Stimulated activated effector memory CD8-positive, alpha-beta T cell treated with anti-CD3 and anti-CD28 coated beads, Interleukin-12 subunit alpha, Interleukin-12 subunit beta, amount 100 ng/mL, for 72 hours (primary cell): Measurements from ENCODE around the gene MAGEA4.

Experiments used
- ATAC-seq: fragments of 150-1000 bp; cut with Tn5 transposase; 2 replicates; pipeline ENCODE4 v1.10.0; 2021
- DNase-seq, 2 donors: peaks; one replicate each; pipeline ENCODE4 v3.0.0; 2021 to 2022; ENCODE audit warnings: low spot score in 2 of 2
- H3K27ac Mint-ChIP-seq: one replicate; pipeline ENCODE4 v1.8.0; 2022; ENCODE audit warnings: mild to moderate bottlenecking, mixed read lengths
- H3K36me3 Mint-ChIP-seq: one replicate; pipeline ENCODE4 v1.8.0; 2022; ENCODE audit warnings: mild to moderate bottlenecking, mixed read lengths
- H3K4me1 Mint-ChIP-seq: one replicate; pipeline ENCODE4 v1.8.0; 2022; ENCODE audit warnings: mixed read lengths
- H3K4me3 Mint-ChIP-seq: one replicate; pipeline ENCODE4 v1.8.0; 2022; ENCODE audit warnings: mild to moderate bottlenecking, mixed read lengths
- H3K9me3 Mint-ChIP-seq: one replicate; pipeline ENCODE4 v1.8.0; 2022; ENCODE audit warnings: mixed read lengths

The MAGEA4 gene

GRCh38 chrX:151973060-151973661 is 60.5 kb downstream of the MAGEA4 start:
- DNase-seq (no peak), ATAC-seq (no peak)
- no peaks in the 10 kb centered on the region for H3K4me1 Mint-ChIP-seq
- no peaks in the 10 kb centered on the region for H3K36me3 Mint-ChIP-seq
- H3K9me3 Mint-ChIP-seq: no peaks in the 10 kb centered on the region
- no peak overlapping the region for H3K27ac Mint-ChIP-seq
- no peak overlapping the region for H3K4me3 Mint-ChIP-seq

GRCh38 chrX:151973851-151974335 is 61.2 kb downstream of the MAGEA4 start:
- no peak overlapping the region for H3K4me3 Mint-ChIP-seq
- DNase-seq (no peak), ATAC-seq (no peak)
- no peaks in the 10 kb centered on the region for H3K9me3 Mint-ChIP-seq
- no peaks in the 10 kb centered on the region for H3K4me1 Mint-ChIP-seq
- no peaks in the 10 kb centered on the region for H3K36me3 Mint-ChIP-seq
- H3K27ac Mint-ChIP-seq: no peak overlapping the region
